K562 (cell line): ENCODE results near the gene KCNJ14. TPM values are rescaled to one million over a fixed set of nuclear protein-coding genes. Genes with fewer than 3 reads are reported as not detected.

Source experiments
- ETS2 ChIP-seq: IDR thresholded peaks from 2 replicates; pipeline ENCODE4 v1.6.1; 2016; ENCODE audit warnings: borderline replicate concordance, missing genetic modification characterization, mild to moderate bottlenecking, moderate library complexity, missing compliant biosample characterization; ENCODE audit not compliant: poor library complexity, severe bottlenecking
- GMEB1 ChIP-seq: fragments of 250-450 bp; sonication (Bioruptor Pico); IDR thresholded peaks from 2 replicates; pipeline ENCODE4 v1.4.0; 2020; ENCODE audit warnings: mild to moderate bottlenecking
- HNRNPL ChIP-seq: fragments of 200-400 bp; formaldehyde crosslinking; IDR thresholded peaks from 2 replicates; pipeline ENCODE4 v1.6.1; 2017; ENCODE audit warnings: low read depth, mild to moderate bottlenecking, low read length
- JUNB ChIP-seq: fragments of 450-650 bp; formaldehyde crosslinking; conservative IDR thresholded peaks from 2 replicates; pipeline ENCODE4 v1.4.0; 2020; ENCODE audit warnings: mild to moderate bottlenecking
- MYBL2 ChIP-seq, 2 experiments: fragments of 450-650 bp in 1 of 2; sonication (generic) in 1 of 2; formaldehyde crosslinking in 1 of 2; IDR thresholded peaks; 2 replicates each; pipeline versions ENCODE4 v1.6.1 to v1.8.1; 2017 to 2022; ENCODE audit warnings: borderline replicate concordance in 1 of 2, inconsistent platforms in 1 of 2, low read depth in 1 of 2, mild to moderate bottlenecking in 1 of 2, missing genetic modification reagents in 1 of 2, moderate library complexity in 1 of 2
- NEUROD1 ChIP-seq: fragments of 150-350 bp; IDR thresholded peaks from 2 replicates; pipeline ENCODE4 v1.6.1; 2014; ENCODE audit warnings: borderline replicate concordance, low read length, low read depth; ENCODE audit not compliant: partially characterized antibody
- SRSF9 ChIP-seq: fragments of 200-400 bp; formaldehyde crosslinking; IDR thresholded peaks from 2 replicates; pipeline ENCODE4 v1.6.1; 2017; ENCODE audit warnings: low read depth, low read length, borderline replicate concordance
- ZBTB1 ChIP-seq: sonication (generic); formaldehyde crosslinking; IDR thresholded peaks from 2 replicates; pipeline ENCODE4 v1.8.1; 2023; ENCODE audit warnings: missing genetic modification reagents, low read depth, mild to moderate bottlenecking, borderline replicate concordance
- ZBTB2 ChIP-seq: fragments of 450-650 bp; IDR thresholded peaks from 2 replicates; pipeline ENCODE4 v1.6.1; 2016; ENCODE audit warnings: antibody characterized with exemption
- polyA plus RNA-seq, 8 experiments: library from polyadenylated mRNA; depleted of rRNA in 4 of 8; stranded (reverse) in 5 of 8; unstranded in 3 of 8; fragments of >200 nt; fragmentation: Nextera tagmentation in 2 of 8; fragmentation: Illumina TruSeq in 1 of 8; extraction: Ambion mirVana in 2 of 8; extraction: Trizol in 1 of 8; gene quantifications; 2 replicates each; pipeline versions ENCODE4 v1.2.1 to v1.2.3, GENCODE V29; 2011 to 2014; ENCODE audit warnings: inconsistent platforms in 1 of 8, missing spikeins in 1 of 8
- total RNA-seq, 7 experiments: library from RNA; depleted of rRNA in 6 of 7; stranded (reverse); fragments of >200 nt in 6 of 7; fragmentation: Illumina TruSeq in 2 of 7; extraction: Trizol in 2 of 7; gene quantifications; 2 replicates each; pipeline versions ENCODE4 v1.2.1 to v1.2.3, GENCODE V29; 2011 to 2021; ENCODE audit warnings: low replicate concordance in 1 of 7
- TF ChIP-seq, protein P1 (sequence below), 3 experiments: fragments of 200-800 bp in 1 of 3; fragments of 250-450 bp in 1 of 3; fragments of 450-650 bp in 1 of 3; sonication (Bioruptor Pico) in 1 of 3; sonication (Bioruptor generic) in 1 of 3; formaldehyde crosslinking in 1 of 3; IDR thresholded peaks; 2 replicates each; pipeline versions ENCODE4 v1.6.1 to v1.8.0; 2016 to 2022; ENCODE audit warnings: mild to moderate bottlenecking in 2 of 3, missing genetic modification characterization in 2 of 3, missing compliant biosample characterization in 1 of 3, moderate library complexity in 1 of 3

KCNJ14 gene
- total and polyA plus RNA-seq, 9 of the 15 experiments (the other 6 are each of a cell fraction or from before 2014, with no cell fraction given): 0.15 to 1.6 (median 0.49) TPM

DNA sequence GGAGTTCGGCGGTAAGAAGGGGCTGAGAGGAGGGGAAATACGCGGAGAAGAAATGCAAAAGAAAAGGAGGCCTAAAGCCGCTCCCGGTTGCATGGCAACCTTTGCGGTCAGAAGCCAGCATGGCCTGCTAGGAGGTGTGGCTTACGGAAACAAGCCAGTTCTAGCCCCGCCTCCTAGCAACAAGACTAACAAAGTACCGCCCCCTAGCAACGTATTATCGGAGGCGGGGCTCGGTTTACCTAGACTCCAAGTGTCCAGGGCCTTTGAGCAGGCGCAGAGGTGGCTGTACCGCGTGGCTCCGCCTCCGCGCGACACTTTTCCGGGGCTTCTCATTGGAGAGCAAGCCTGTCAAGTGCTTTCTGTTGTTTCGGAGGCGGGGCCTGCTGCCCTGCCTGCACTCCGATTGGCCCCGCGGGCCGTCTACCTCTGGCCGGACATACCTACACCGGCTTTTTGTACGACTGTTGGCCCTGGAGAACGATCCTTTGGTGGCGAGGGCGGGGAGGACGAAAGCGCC, 13.5 kb downstream of the KCNJ14 start (continued):
- TF ChIP-seq SRSF9: no peak
- no peak for TF ChIP-seq JUNB (CRISPR knock-in tag)
- TF ChIP-seq ZBTB2: peak; percentile 67; the same call in 1 of the 2 replicates
- TF ChIP-seq HNRNPL: no peak
- TF ChIP-seq, protein P1, sequence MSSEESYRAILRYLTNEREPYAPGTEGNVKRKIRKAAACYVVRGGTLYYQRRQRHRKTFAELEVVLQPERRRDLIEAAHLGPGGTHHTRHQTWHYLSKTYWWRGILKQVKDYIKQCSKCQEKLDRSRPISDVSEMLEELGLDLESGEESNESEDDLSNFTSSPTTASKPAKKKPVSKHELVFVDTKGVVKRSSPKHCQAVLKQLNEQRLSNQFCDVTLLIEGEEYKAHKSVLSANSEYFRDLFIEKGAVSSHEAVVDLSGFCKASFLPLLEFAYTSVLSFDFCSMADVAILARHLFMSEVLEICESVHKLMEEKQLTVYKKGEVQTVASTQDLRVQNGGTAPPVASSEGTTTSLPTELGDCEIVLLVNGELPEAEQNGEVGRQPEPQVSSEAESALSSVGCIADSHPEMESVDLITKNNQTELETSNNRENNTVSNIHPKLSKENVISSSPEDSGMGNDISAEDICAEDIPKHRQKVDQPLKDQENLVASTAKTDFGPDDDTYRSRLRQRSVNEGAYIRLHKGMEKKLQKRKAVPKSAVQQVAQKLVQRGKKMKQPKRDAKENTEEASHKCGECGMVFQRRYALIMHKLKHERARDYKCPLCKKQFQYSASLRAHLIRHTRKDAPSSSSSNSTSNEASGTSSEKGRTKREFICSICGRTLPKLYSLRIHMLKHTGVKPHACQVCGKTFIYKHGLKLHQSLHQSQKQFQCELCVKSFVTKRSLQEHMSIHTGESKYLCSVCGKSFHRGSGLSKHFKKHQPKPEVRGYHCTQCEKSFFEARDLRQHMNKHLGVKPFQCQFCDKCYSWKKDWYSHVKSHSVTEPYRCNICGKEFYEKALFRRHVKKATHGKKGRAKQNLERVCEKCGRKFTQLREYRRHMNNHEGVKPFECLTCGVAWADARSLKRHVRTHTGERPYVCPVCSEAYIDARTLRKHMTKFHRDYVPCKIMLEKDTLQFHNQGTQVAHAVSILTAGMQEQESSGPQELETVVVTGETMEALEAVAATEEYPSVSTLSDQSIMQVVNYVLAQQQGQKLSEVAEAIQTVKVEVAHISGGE (CRISPR knock-in tag; IDR thresholded peaks at IDR 0.05): no peak
- peak; percentile 95 for TF ChIP-seq NEUROD1
- no peak for TF ChIP-seq MYBL2 (IDR thresholded peaks at IDR 0.05; ENCODE audit: low read depth)
- no peak for TF ChIP-seq MYBL2 (CRISPR knock-in tag; IDR thresholded peaks at IDR 0.05; ENCODE audit: borderline replicate concordance)
- no peak for TF ChIP-seq ETS2 (tag)
- no peak for TF ChIP-seq GMEB1 (CRISPR knock-in tag)
- no peak for TF ChIP-seq ZBTB1 (CRISPR knock-in tag)
